ENCODE data around the gene CCNL1.

DNA sequence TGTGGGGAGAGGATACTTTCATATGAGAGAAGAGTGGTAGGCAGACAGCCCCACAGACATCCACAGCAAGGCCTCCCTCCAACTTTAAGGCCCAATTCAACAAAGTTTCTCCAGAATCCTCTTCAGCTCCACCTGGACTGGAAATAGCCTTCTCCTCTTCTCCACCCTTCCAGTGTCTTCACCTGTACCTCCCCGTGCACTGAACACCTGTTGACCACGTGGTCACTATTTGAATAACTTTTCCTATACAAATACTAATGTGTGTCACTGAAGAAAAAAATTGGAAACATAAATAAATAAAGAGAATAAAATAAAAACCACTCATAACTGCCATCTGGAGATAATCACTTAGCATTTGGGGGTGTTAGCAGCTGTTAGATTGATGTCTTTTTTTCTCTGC is 52.9 kb downstream of the CCNL1 start:
- TF ChIP-seq EZH2 (IDR thresholded peaks at IDR 0.05; ENCODE audit: insufficient read depth, poor library complexity, severe bottlenecking) = no peak
- TF ChIP-seq EZH2phosphoT487 (IDR thresholded peaks at IDR 0.05; ENCODE audit: insufficient read depth, low read depth) = no peak

All from GM23248 (cell line).